Spinal cord (tissue), 10 donors: ENCODE results near the gene POP4. TPM values are rescaled to one million over a fixed set of nuclear protein-coding genes. Genes with fewer than 3 reads are reported as not detected.

Source experiments
- DNase-seq, 6 donors: peaks; one replicate each; pipeline versions ENCODE4 v3.0.0 to v3.0.0-alpha.2; 2013 to 2015; ENCODE audit warnings: low spot score in 6 of 6, low read depth in 4 of 6
- H3K27ac ChIP-seq: one replicate; pipeline ENCODE4 v1.5.1; 2013; ENCODE audit warnings: low read depth, low read length, control low read depth
- H3K27me3 ChIP-seq: one replicate; pipeline ENCODE4 v1.6.1; 2013; ENCODE audit warnings: low read length; ENCODE audit not compliant: control insufficient read depth, insufficient read depth
- H3K36me3 ChIP-seq: one replicate; pipeline ENCODE4 v1.6.1; 2013; ENCODE audit warnings: low read length; ENCODE audit not compliant: control insufficient read depth, insufficient read depth
- H3K4me1 ChIP-seq: one replicate; pipeline ENCODE4 v1.6.1; 2013; ENCODE audit warnings: low read length; ENCODE audit not compliant: control insufficient read depth, insufficient read depth
- H3K4me3 ChIP-seq: one replicate; pipeline ENCODE4 v1.5.1; 2013; ENCODE audit warnings: low read depth, low read length, control low read depth
- H3K9me3 ChIP-seq: one replicate; pipeline ENCODE4 v1.6.1; 2013; ENCODE audit warnings: low read length; ENCODE audit not compliant: control insufficient read depth, insufficient read depth
- WGBS: methylation state at CpG from one replicate; pipeline ENCODE4 v1.1.5; 2013; ENCODE audit warnings: missing lambda C conversion rate; ENCODE audit not compliant: insufficient coverage; 5-methylcytosine and 5-hydroxymethylcytosine counted together
- polyA plus RNA-seq, 2 donors: library from polyadenylated mRNA; unstranded; fragments of 120-200 nt; gene quantifications; one replicate each; pipeline ENCODE4 v1.2.1, GENCODE V29; 2013; ENCODE audit not compliant: insufficient read length in 2 of 2
- total RNA-seq, 2 donors: library from RNA; depleted of rRNA in 1 of 2; stranded (reverse); fragments of 120-200 nt in 1 of 2; fragments of >200 nt in 1 of 2; gene quantifications; one replicate each; pipeline versions ENCODE4 v1.2.3 to v1.2.4, GENCODE V29; 2013 to 2014
- donor health status: healthy.

Gene POP4
- total and polyA plus RNA-seq, 4 donors: 56.1 to 86.6 (median 56.8) TPM

- no peak overlapping the region for H3K4me3 ChIP-seq
- WGBS: 80% methylated on average over 11 of the region's 16 CpGs
- DNase-seq: no peak
- H3K27me3 ChIP-seq: peaks cover 2% of the 10 kb centered on the region
- peaks cover 41% of the 10 kb centered on the region for H3K36me3 ChIP-seq
- no peaks in the 10 kb centered on the region for H3K9me3 ChIP-seq
- H3K27ac ChIP-seq: no peak overlapping the region
- no peaks in the 10 kb centered on the region for H3K4me1 ChIP-seq
These were observed 11.5 kb downstream of the POP4 start for GRCh38 chr19:29617366-29618266.

DNA sequence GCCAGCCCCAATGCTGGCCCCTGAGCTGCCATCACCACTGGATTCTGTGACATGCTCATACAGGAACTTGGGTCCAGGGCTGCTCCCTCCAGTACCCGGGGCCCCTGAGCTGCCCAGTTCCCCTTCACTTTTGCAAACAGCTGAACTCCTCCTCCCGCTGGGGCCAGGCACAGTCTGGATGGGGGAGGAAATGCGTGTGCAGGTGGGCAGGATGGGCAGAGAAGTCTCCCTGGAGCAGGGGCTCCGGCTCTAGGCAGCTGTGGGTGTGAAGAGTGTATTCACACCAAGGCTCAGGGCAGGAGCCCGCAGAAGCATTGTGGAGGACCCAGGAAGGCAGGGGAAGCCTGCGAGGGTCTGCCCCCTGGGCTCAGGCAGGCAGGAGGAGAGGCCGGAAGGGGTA, 12.4 kb downstream of the POP4 start:
- Histone ChIP-seq H3K36me3 (peaks cover 33% of the 10 kb centered on the region), H3K27ac (no peak overlapping the region), H3K27me3 (peaks cover 2% of the 10 kb centered on the region), H3K4me3 (no peak overlapping the region), H3K9me3 (no peaks in the 10 kb centered on the region), H3K4me1 (no peaks in the 10 kb centered on the region)
- DNase-seq: no peak
- 92% methylated on average over 7 of the region's 7 CpGs for WGBS

- no peak for DNase-seq
- Histone ChIP-seq H3K36me3 (peaks cover 29% of the 10 kb centered on the region), H3K4me3 (no peak overlapping the region), H3K27ac (no peak overlapping the region), H3K9me3 (no peaks in the 10 kb centered on the region), H3K4me1 (peaks cover 4% of the 10 kb centered on the region), H3K27me3 (peaks cover 2% of the 10 kb centered on the region)
- 76% methylated on average over 7 of the region's 7 CpGs for WGBS
These were observed 12.8 kb downstream of the POP4 start for GRCh38 chr19:29618871-29619270.

GRCh38 chr19:29620931-29621351, 14.9 kb downstream of the POP4 start:
- Histone ChIP-seq H3K9me3 (no peaks in the 10 kb centered on the region), H3K4me1 (peaks cover 16% of the 10 kb centered on the region), H3K4me3 (no peak overlapping the region), H3K27ac (no peak overlapping the region), H3K36me3 (peaks cover 12% of the 10 kb centered on the region), H3K27me3 (peaks cover 2% of the 10 kb centered on the region)
- DNase-seq: no peak
- WGBS: 58% methylated on average over 15 of the region's 15 CpGs

- 87% methylated on average over 18 of the region's 23 CpGs for WGBS
- H3K4me1 ChIP-seq: peaks cover 16% of the 10 kb centered on the region
- no peaks in the 10 kb centered on the region for H3K9me3 ChIP-seq
- no peak overlapping the region for H3K4me3 ChIP-seq
- no peak overlapping the region for H3K27ac ChIP-seq
- peak in 1 of 6 donors; percentile 33 for DNase-seq
- H3K36me3 ChIP-seq: peaks cover 2% of the 10 kb centered on the region
- peaks cover 2% of the 10 kb centered on the region for H3K27me3 ChIP-seq
These were observed 16.3 kb downstream of the POP4 start for GRCh38 chr19:29622166-29623070.

GRCh38 chr19:29623726-29624488, 17.8 kb downstream of the POP4 start:
- no peak overlapping the region for H3K27ac ChIP-seq
- H3K4me3 ChIP-seq: no peak overlapping the region
- DNase-seq: no peak
- H3K9me3 ChIP-seq: no peaks in the 10 kb centered on the region
- H3K27me3 ChIP-seq: peaks cover 2% of the 10 kb centered on the region
- no peaks in the 10 kb centered on the region for H3K36me3 ChIP-seq
- peaks cover 16% of the 10 kb centered on the region for H3K4me1 ChIP-seq
- 90% methylated on average over 18 of the region's 18 CpGs for WGBS

DNA sequence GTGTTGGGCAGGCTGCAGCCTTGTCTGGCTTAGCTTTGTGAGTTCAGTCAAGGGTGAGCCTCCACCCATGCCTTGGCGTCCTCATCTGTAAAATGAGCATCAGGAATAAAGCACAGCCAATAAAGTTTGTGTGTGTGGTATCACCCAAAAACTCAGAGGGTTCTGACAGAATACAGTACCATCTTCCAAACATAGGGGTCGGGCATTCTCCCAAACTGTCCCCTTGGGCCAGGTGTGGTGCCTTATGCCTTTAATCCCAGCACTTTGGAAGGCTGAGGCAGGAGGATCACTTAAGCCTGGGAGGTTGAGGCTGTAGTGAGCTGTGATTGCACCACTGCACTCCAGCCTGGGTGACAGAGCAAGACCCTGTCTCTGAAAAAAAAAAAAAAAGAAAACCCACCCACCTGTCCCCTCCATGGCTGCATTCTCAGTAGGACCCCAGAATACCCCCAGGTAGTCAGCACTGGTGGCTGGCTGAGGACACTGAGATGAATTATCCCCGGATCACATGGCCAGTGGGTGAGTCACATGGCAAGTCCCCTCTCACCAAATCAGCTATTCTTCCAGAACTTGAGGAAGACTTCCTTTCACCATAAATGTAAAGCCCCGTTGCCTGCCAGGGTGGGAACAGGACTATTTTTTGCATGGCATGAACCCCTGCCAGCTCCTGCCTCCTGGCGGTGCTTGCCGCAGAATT, 18.6 kb downstream of the POP4 start:
- Histone ChIP-seq H3K27ac (no peak overlapping the region), H3K4me3 (no peak overlapping the region), H3K9me3 (no peaks in the 10 kb centered on the region), H3K4me1 (peaks cover 16% of the 10 kb centered on the region), H3K27me3 (peaks cover 2% of the 10 kb centered on the region), H3K36me3 (no peaks in the 10 kb centered on the region)
- 6% methylated on average over 2 of the region's 6 CpGs for WGBS
- no peak for DNase-seq

DNA sequence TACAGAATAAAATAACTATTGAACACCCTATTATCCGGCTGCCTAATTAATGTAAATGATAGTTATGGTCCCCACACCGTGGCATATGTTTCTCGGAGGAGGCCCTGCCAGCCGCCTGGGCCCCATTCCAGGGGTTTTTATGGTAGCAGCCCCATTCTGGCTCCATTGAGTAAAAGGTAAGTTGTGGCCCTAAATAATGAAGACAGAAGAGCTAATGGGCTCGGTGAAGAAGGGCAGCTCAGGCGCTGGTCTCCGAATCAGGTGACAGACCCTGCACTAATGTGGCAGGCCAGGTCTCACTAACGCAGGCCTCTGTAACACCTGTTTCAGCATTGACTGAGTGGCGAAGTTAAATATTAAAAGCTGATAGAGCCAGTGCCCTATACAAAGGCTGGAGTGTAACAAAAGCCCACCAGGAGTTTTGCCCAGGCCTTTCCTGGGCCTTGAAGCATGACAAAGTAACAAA, 19.1 kb downstream of the POP4 start:
- Histone ChIP-seq H3K4me1 (peaks cover 16% of the 10 kb centered on the region), H3K36me3 (no peaks in the 10 kb centered on the region), H3K4me3 (no peak overlapping the region), H3K9me3 (no peaks in the 10 kb centered on the region), H3K27me3 (no peaks in the 10 kb centered on the region), H3K27ac (no peak overlapping the region)
- peak in 2 of 6 donors; percentile 71 to 91 for DNase-seq
- 36% methylated on average over 7 of the region's 9 CpGs for WGBS
